ENCODE measurements around the gene ASB15. TPM values are rescaled to one million over a fixed set of nuclear protein-coding genes. Genes with fewer than 3 reads are reported as not detected.

Gene ASB15
- total and polyA plus RNA-seq, 2 of the 8 experiments (the other 6 are each of a cell fraction or from before 2014, with no cell fraction given) = not detected

GRCh38 chr7:123627851-123628250 lies 26.2 kb downstream of the ASB15 start:
- H2BK12ac ChIP-seq (ENCODE audit: low read depth, low read length) = no peak overlapping the region
- no peaks in the 10 kb centered on the region for H4K20me1 ChIP-seq (replicated peaks in 1 of 2; ENCODE audit: control insufficient read depth in 1 of 2, insufficient read depth in 2 of 2, low read length in 2 of 2)
- H4K5ac ChIP-seq (ENCODE audit: insufficient read length, low read depth, low read length) = no peak overlapping the region
- no peak overlapping the region for H2BK5ac ChIP-seq (ENCODE audit: low read depth, low read length)
- H2BK20ac ChIP-seq (ENCODE audit: low read length) = no peak overlapping the region
- no peaks in the 10 kb centered on the region for H3K9me3 ChIP-seq (ENCODE audit: insufficient read depth in 2 of 2, low read depth in 1 of 2, low read length in 1 of 2)
- H3K4me1 ChIP-seq (replicated peaks in 1 of 4; ENCODE audit: control insufficient read depth in 3 of 4, insufficient read depth in 4 of 4, low read length in 3 of 4) = no peaks in the 10 kb centered on the region; a peak in 1 of 7 replicates
- no peak overlapping the region for H3K56ac ChIP-seq (replicated peaks; ENCODE audit: insufficient read length, low read depth, low read length)
- no peak for DNase-seq (ENCODE audit: low read depth in 1 of 2, low spot score in 2 of 2)
- no peak overlapping the region for H2BK120ac ChIP-seq (replicated peaks; ENCODE audit: low read depth, low read length)
- no peak overlapping the region for H2AK5ac ChIP-seq (ENCODE audit: low read depth, low read length)
- H3K23ac ChIP-seq (ENCODE audit: insufficient read length) = no peak overlapping the region
- no peak for FAIRE-seq
- H3K4ac ChIP-seq (replicated peaks; ENCODE audit: insufficient read length, low read depth, low read length) = no peak overlapping the region
- POLR2A ChIA-PET (ENCODE audit: partially characterized antibody) = no interaction called here
- CTCF ChIA-PET (ENCODE audit: partially characterized antibody) = interaction anchor here (1.2 kb wide), 1 partner anchor 47 kb away, joined by 5 read pairs; no protein-coding TSS in a partner anchor
- no peak overlapping the region for H3K14ac ChIP-seq (ENCODE audit: insufficient read length)
- H2BK15ac ChIP-seq (ENCODE audit: low read length) = no peak overlapping the region
- H3K4me3 ChIP-seq (ENCODE audit: extremely low read depth in 1 of 4, insufficient read depth in 2 of 4, low read depth in 3 of 4, low read length in 4 of 4) = no peak overlapping the region
- H3K9ac ChIP-seq (replicated peaks in 1 of 4; ENCODE audit: extremely low read depth in 1 of 4, low read depth in 3 of 4, low read length in 3 of 4) = no peak overlapping the region
- no peaks in the 10 kb centered on the region for H3K79me2 ChIP-seq (ENCODE audit: control insufficient read depth in 1 of 2, insufficient read depth in 2 of 2, low read length in 2 of 2)
- no peak overlapping the region for H2AFZ ChIP-seq (ENCODE audit: low read length)
- H3K23me2 ChIP-seq (ENCODE audit: low read depth, low read length) = no peaks in the 10 kb centered on the region
- no peak overlapping the region for H3K18ac ChIP-seq (ENCODE audit: extremely low read depth, low read length)
- H4K91ac ChIP-seq (replicated peaks; ENCODE audit: insufficient read length, low read length) = no peak overlapping the region
- no peaks in the 10 kb centered on the region for H3K27me3 ChIP-seq (replicated peaks in 1 of 4; ENCODE audit: control insufficient read depth in 3 of 4, extremely low read depth in 1 of 4, insufficient read depth in 3 of 4, low read length in 3 of 4)
- WGBS, 2 experiments (ENCODE audit: extremely low coverage in 1 of 2, insufficient coverage in 1 of 2, insufficient read length in 1 of 2, insufficient replicate concordance in 2 of 2, low coverage in 1 of 2, low lambda C conversion rate in 2 of 2, missing lambda C conversion rate in 1 of 2) = 92% methylated on average over 2 of the region's 2 CpGs; no CpG with 5 or more reads in 1 of the 2 experiments
- H4K8ac ChIP-seq (ENCODE audit: extremely low read depth, insufficient read depth, low read length) = no peak overlapping the region
- no peaks in the 10 kb centered on the region for H3K36me3 ChIP-seq (ENCODE audit: control insufficient read depth in 2 of 4, insufficient read depth in 4 of 4, low read length in 3 of 4)
- H3K79me1 ChIP-seq (ENCODE audit: low read depth, low read length) = no peaks in the 10 kb centered on the region
- H3K4me2 ChIP-seq (ENCODE audit: insufficient read depth in 1 of 2, low read depth in 2 of 2, low read length in 2 of 2) = no peak overlapping the region
- H3K27ac ChIP-seq (ENCODE audit: low read depth, low read length) = no peak overlapping the region
- no peak for TF ChIP-seq BRCA1 (IDR thresholded peaks at IDR 0.05; ENCODE audit: low read depth, low read length)
- TF ChIP-seq KDM1A (IDR thresholded peaks at IDR 0.05; ENCODE audit: borderline replicate concordance, low read length) = no peak
- TF ChIP-seq TAF7 (optimal IDR thresholded peaks at IDR 0.05; ENCODE audit: borderline replicate concordance, low read depth, low read length) = no peak
- TF ChIP-seq RAD21 (IDR thresholded peaks at IDR 0.05 in 1 of 2, conservative IDR thresholded peaks at IDR 0.05 in 1 of 2; ENCODE audit: low read depth in 2 of 2, low read length in 2 of 2) = no peak
- no peak for TF ChIP-seq SP1 (IDR thresholded peaks at IDR 0.05; ENCODE audit: low read depth, low read length)
- no peak for TF ChIP-seq SIN3A (conservative IDR thresholded peaks at IDR 0.05 in 1 of 2, IDR thresholded peaks at IDR 0.05 in 1 of 2; ENCODE audit: low read depth in 1 of 2, low read length in 2 of 2)
- TF ChIP-seq SRF (IDR thresholded peaks at IDR 0.05; ENCODE audit: low read depth, low read length) = no peak
- TF ChIP-seq POU5F1 (IDR thresholded peaks at IDR 0.05; ENCODE audit: low read depth, low read length) = no peak
- no peak for TF ChIP-seq RBBP5 (IDR thresholded peaks at IDR 0.05; ENCODE audit: borderline replicate concordance, low read depth, low read length)
- no peak for TF ChIP-seq ATF2 (IDR thresholded peaks at IDR 0.05; ENCODE audit: low read length)
- no peak for TF ChIP-seq FOSL1 (IDR thresholded peaks at IDR 0.05; ENCODE audit: insufficient read depth, low read depth, low read length)
- no peak for TF ChIP-seq KDM5A (IDR thresholded peaks at IDR 0.05; ENCODE audit: low read length)
- no peak for TF ChIP-seq RFX5 (IDR thresholded peaks at IDR 0.05; ENCODE audit: borderline replicate concordance, low read depth, low read length)
